ENCODE data around the gene PIP5K1C. TPM values are rescaled to one million over a fixed set of nuclear protein-coding genes. Genes with fewer than 3 reads are reported as not detected.

Gene PIP5K1C
- total RNA-seq, 1 experiment from 2014 or later = 24.5 TPM

DNA sequence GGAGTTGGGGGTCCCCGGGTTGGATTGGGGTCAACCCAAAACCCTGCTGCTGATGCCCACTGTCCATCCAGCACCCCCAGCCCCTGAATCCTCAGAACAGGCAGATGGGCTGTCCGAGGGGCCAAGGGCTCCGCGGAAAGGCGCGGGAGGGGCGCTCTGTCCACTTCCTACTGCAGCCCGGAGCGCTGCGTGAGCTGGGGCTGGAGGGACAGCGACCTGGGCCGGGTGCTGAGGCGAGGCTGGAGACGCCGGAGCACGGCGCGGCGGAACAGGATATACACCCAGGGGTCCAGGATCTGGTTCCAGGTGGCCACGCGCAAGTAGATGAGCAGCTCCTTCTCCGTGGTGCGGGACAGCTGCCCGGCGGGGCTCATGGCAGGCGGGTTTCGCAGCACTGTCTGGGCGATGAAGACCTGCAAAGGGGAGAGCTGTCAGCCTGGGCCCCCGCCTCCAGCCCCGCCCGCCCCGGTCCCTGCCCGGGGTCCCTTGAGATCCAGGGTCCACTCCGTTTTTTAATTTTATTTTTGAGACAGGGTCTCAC, 104.7 kb downstream of the PIP5K1C start:
- TF ChIP-seq, protein P1, sequence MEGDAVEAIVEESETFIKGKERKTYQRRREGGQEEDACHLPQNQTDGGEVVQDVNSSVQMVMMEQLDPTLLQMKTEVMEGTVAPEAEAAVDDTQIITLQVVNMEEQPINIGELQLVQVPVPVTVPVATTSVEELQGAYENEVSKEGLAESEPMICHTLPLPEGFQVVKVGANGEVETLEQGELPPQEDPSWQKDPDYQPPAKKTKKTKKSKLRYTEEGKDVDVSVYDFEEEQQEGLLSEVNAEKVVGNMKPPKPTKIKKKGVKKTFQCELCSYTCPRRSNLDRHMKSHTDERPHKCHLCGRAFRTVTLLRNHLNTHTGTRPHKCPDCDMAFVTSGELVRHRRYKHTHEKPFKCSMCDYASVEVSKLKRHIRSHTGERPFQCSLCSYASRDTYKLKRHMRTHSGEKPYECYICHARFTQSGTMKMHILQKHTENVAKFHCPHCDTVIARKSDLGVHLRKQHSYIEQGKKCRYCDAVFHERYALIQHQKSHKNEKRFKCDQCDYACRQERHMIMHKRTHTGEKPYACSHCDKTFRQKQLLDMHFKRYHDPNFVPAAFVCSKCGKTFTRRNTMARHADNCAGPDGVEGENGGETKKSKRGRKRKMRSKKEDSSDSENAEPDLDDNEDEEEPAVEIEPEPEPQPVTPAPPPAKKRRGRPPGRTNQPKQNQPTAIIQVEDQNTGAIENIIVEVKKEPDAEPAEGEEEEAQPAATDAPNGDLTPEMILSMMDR (IDR thresholded peaks at IDR 0.05; ENCODE audit: insufficient read depth in 1 of 2, low read depth in 1 of 2, low read length in 1 of 2, severe bottlenecking in 1 of 2, unreplicated experiment in 1 of 2) = no peak
- Histone ChIP-seq H3K27me3 (replicated peaks; ENCODE audit: control insufficient read depth, insufficient read depth, low read length) (no peaks in the 10 kb centered on the region), H3K9me3 (0 out of 2 replicates have a peak, but pooled peaks cover 8% of the 10 kb centered on the region), H3K4me1 (no peaks in the 10 kb centered on the region), H3K4me3 (ENCODE audit: low read depth, low read length) (no peak overlapping the region), H3K36me3 (ENCODE audit: control insufficient read depth, insufficient read depth, low read length) (no peaks in the 10 kb centered on the region)
- ChIA-PET CTCF (no interaction called here), POLR2A (no interaction called here)
- no peak for DNase-seq
- no peaks in the 10 kb centered on the region for H3K9me3 Mint-ChIP-seq (ENCODE audit: unreplicated experiment)
- H3K4me3 Mint-ChIP-seq (ENCODE audit: unreplicated experiment) = no peak overlapping the region
- H3K27me3 Mint-ChIP-seq (ENCODE audit: insufficient read depth, unreplicated experiment) = peaks cover 4% of the 10 kb centered on the region
- no peak overlapping the region for H3K27ac Mint-ChIP-seq (ENCODE audit: unreplicated experiment)
- intact Hi-C loops (cut with micrococcal nuclease; ENCODE audit: unreplicated experiment) = no loop called here
- no TSS peak for BruUV-seq (replicated peaks)
- H3K36me3 Mint-ChIP-seq (ENCODE audit: insufficient read depth, unreplicated experiment) = peaks cover 5% of the 10 kb centered on the region
- H3K4me1 Mint-ChIP-seq (ENCODE audit: low read depth, unreplicated experiment) = no peaks in the 10 kb centered on the region

DNA sequence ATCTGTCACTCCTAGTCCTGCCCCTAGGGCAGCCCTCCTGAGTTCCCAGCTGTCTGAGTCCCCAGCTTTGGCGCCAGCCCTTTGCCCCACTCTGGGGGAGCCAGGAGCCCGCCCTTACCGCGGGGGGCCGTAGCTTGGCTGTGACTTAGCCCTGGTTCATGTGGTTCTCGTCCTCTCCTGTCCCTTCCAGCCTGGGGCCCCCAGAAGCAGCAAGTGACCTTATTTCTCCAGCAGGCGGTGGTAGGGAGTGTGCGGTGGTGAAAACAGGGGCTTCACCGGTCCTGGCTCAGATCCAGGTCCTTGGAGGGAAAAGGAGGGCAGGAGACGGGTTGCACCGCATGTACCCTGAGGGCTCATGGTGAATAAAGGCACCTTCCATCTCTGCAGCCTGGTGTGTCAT, 107.1 kb downstream of the PIP5K1C start:
- no peak overlapping the region for H3K4me3 Mint-ChIP-seq (ENCODE audit: unreplicated experiment)
- peaks cover 4% of the 10 kb centered on the region for H3K27me3 Mint-ChIP-seq (ENCODE audit: insufficient read depth, unreplicated experiment)
- ChIA-PET POLR2A (no interaction called here), CTCF (no interaction called here)
- H3K36me3 Mint-ChIP-seq (ENCODE audit: insufficient read depth, unreplicated experiment) = peaks cover 5% of the 10 kb centered on the region
- intact Hi-C loops (cut with micrococcal nuclease; ENCODE audit: unreplicated experiment) = no loop called here
- H3K4me1 ChIP-seq = no peaks in the 10 kb centered on the region
- no peaks in the 10 kb centered on the region for H3K4me1 Mint-ChIP-seq (ENCODE audit: low read depth, unreplicated experiment)
- H3K36me3 ChIP-seq (ENCODE audit: control insufficient read depth, insufficient read depth, low read length) = no peaks in the 10 kb centered on the region
- DNase-seq = no peak
- H3K27me3 ChIP-seq (replicated peaks; ENCODE audit: control insufficient read depth, insufficient read depth, low read length) = no peaks in the 10 kb centered on the region
- no TSS peak for BruUV-seq (replicated peaks)
- TF ChIP-seq, protein P1 (IDR thresholded peaks at IDR 0.05; ENCODE audit: insufficient read depth in 1 of 2, low read depth in 1 of 2, low read length in 1 of 2, severe bottlenecking in 1 of 2, unreplicated experiment in 1 of 2) = no peak
- no peak overlapping the region for H3K27ac Mint-ChIP-seq (ENCODE audit: unreplicated experiment)
- H3K9me3 Mint-ChIP-seq (ENCODE audit: unreplicated experiment) = no peaks in the 10 kb centered on the region
- no peak overlapping the region for H3K4me3 ChIP-seq (ENCODE audit: low read depth, low read length)
- H3K9me3 ChIP-seq = 0 out of 2 replicates have a peak, but pooled peaks cover 8% of the 10 kb centered on the region

DNA sequence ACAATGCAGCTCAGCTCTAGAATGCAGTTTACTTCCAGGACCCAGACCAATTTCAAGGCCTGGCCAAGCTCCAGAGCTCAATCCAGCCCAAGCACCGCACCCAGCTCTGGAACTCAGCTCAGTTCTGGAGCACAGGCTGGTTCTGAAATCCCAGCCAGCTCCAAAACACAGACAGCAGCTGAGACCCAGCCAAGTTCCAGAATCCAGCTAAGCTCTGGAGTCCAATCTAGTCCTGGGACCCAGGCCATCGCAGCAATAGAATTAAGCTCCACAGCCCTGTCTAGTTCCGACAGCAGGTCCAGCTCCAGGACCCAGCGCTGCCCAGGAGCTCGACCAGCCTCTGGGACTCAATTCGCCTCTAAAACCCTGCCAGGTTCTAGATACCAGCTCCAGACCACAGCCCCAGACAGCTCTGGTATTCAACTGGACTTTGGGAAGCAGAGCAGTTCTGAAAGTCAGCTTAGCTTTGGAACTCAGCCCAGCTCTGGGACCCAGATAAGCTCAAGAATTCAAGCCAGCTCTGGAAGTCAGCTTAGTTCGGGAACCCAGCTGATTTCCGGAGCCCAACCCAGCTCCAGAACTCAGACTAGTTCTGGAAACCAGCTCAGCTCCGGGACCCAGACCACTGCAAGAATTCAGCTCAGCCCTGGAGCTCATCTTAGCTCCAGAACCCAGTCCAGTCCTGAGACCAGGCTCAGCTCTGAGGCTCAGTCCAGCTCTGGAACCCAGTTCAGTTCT, 108.2 kb downstream of the PIP5K1C start:
- Mint-ChIP-seq H3K27ac (ENCODE audit: unreplicated experiment) (no peak overlapping the region), H3K36me3 (ENCODE audit: insufficient read depth, unreplicated experiment) (peaks cover 5% of the 10 kb centered on the region), H3K9me3 (ENCODE audit: unreplicated experiment) (no peaks in the 10 kb centered on the region), H3K27me3 (ENCODE audit: insufficient read depth, unreplicated experiment) (peaks cover 4% of the 10 kb centered on the region), H3K4me3 (ENCODE audit: unreplicated experiment) (no peak overlapping the region), H3K4me1 (ENCODE audit: low read depth, unreplicated experiment) (no peaks in the 10 kb centered on the region)
- H3K9me3 ChIP-seq = 0 out of 2 replicates have a peak, but pooled peaks cover 8% of the 10 kb centered on the region
- no TSS peak for BruUV-seq (replicated peaks)
- H3K27me3 ChIP-seq (replicated peaks; ENCODE audit: control insufficient read depth, insufficient read depth, low read length) = no peaks in the 10 kb centered on the region
- ChIA-PET POLR2A (no interaction called here), CTCF (no interaction called here)
- TF ChIP-seq, protein P1 (IDR thresholded peaks at IDR 0.05; ENCODE audit: insufficient read depth in 1 of 2, low read depth in 1 of 2, low read length in 1 of 2, severe bottlenecking in 1 of 2, unreplicated experiment in 1 of 2) = no peak
- no peak overlapping the region for H3K4me3 ChIP-seq (ENCODE audit: low read depth, low read length)
- H3K36me3 ChIP-seq (ENCODE audit: control insufficient read depth, insufficient read depth, low read length) = no peaks in the 10 kb centered on the region
- H3K4me1 ChIP-seq = no peaks in the 10 kb centered on the region
- DNase-seq = no peak
- intact Hi-C loops (cut with micrococcal nuclease; ENCODE audit: unreplicated experiment) = no loop called here
